OCI-LY7 (cell line): ENCODE measurements around the gene ARRB1. TPM values are rescaled to one million over a fixed set of nuclear protein-coding genes. Genes with fewer than 3 reads are reported as not detected.

Experiments used
- BruUV-seq: library from RNA; stranded (reverse); fragments of 400-500 nt; replicated peaks from 2 replicates; lab custom pipeline; 2021; lab: Mats Ljungman, UMichigan
- CTCF ChIA-PET: fragments of 300-600 bp; sonication (Branson Sonifier 250); formaldehyde crosslinking; loops from one replicate; lab custom pipeline; 2022; ENCODE audit warnings: antibody characterized with exemption; ENCODE audit not compliant: unreplicated experiment; lab: Charles Lee
- POLR2A ChIA-PET: fragments of 300-600 bp; sonication (Branson Sonifier 250); formaldehyde crosslinking; loops from one replicate; lab custom pipeline; 2022; ENCODE audit warnings: antibody characterized with exemption; lab: Charles Lee
- DNase-seq: peaks from one replicate; pipeline ENCODE4 v3.0.0-alpha.2; 2015; ENCODE audit warnings: low spot score
- H2AFZ ChIP-seq: fragments of 200-600 bp; sonication (generic), shearing (Covaris generic); 2 replicates; pipeline ENCODE4 v1.6.1; 2014; ENCODE audit warnings: mild to moderate bottlenecking, antibody characterized with exemption, low read length, moderate library complexity
- H3K27ac ChIP-seq: fragments of 200-600 bp; sonication (generic); 2 replicates; pipeline ENCODE4 v1.5.1; 2014; ENCODE audit warnings: mixed run types, low read depth, mild to moderate bottlenecking, moderate library complexity, low read length, inconsistent platforms; ENCODE audit not compliant: poor library complexity, severe bottlenecking
- H3K36me3 ChIP-seq: fragments of 200-600 bp; sonication (generic); 2 replicates; pipeline ENCODE4 v1.6.1; 2014; ENCODE audit warnings: mild to moderate bottlenecking, antibody characterized with exemption, low read length, moderate library complexity, mixed read lengths; ENCODE audit not compliant: insufficient read depth
- H3K4me1 ChIP-seq: fragments of 200-600 bp; sonication (generic); 2 replicates; pipeline ENCODE4 v1.5.1; 2014; ENCODE audit warnings: mild to moderate bottlenecking, low read length; ENCODE audit not compliant: insufficient read depth, poor library complexity, severe bottlenecking
- H3K4me2 ChIP-seq: fragments of 200-600 bp; sonication (generic); 2 replicates; pipeline ENCODE4 v1.6.1; 2014; ENCODE audit warnings: mild to moderate bottlenecking, low read length
- H3K4me3 ChIP-seq: fragments of 200-600 bp; sonication (generic); 2 replicates; pipeline ENCODE4 v1.5.1; 2014; ENCODE audit warnings: mild to moderate bottlenecking, low read depth, low read length; ENCODE audit not compliant: poor library complexity, severe bottlenecking
- H3K79me2 ChIP-seq: fragments of 200-600 bp; sonication (generic); 2 replicates; pipeline ENCODE4 v1.6.1; 2016; ENCODE audit warnings: low read depth, mild to moderate bottlenecking, low read length, moderate library complexity, mixed read lengths; ENCODE audit not compliant: insufficient read depth
- H3K9me2 ChIP-seq: fragments of 200-600 bp; sonication (generic); 2 replicates; pipeline ENCODE4 v1.6.1; 2016; ENCODE audit warnings: mild to moderate bottlenecking, low read length, mixed read lengths; ENCODE audit not compliant: insufficient read depth
- H3K9me3 ChIP-seq: fragments of 200-600 bp; sonication (generic); 2 replicates; pipeline ENCODE4 v1.6.1; 2014; ENCODE audit warnings: mild to moderate bottlenecking, mixed run types, low read length, mixed read lengths
- H4K20me1 ChIP-seq: fragments of 200-600 bp; sonication (generic); 2 replicates; pipeline ENCODE4 v1.6.1; 2014; ENCODE audit warnings: mild to moderate bottlenecking, antibody characterized with exemption, low read length, moderate library complexity, mixed read lengths; ENCODE audit not compliant: insufficient read depth
- CTCF ChIP-seq: fragments of 200-600 bp; sonication (generic); conservative IDR thresholded peaks from 2 replicates; pipeline ENCODE4 v1.5.1; 2014; ENCODE audit warnings: mild to moderate bottlenecking, antibody characterized with exemption, low read length, moderate library complexity, mixed read lengths
- EZH2phosphoT487 ChIP-seq: fragments of 200-600 bp; sonication (generic); IDR thresholded peaks from 2 replicates; pipeline ENCODE4 v1.6.1; 2018; ENCODE audit warnings: low read depth, borderline replicate concordance, mild to moderate bottlenecking, mixed run types, antibody characterized with exemption, low read length, moderate library complexity, mixed read lengths
- intact Hi-C: fragments of 100-400 bp; cut with micrococcal nuclease; formaldehyde crosslinking; loops from one replicate; pipeline ENCODE4 v1.10.0; 2022; ENCODE audit not compliant: unreplicated experiment
- total RNA-seq, 2 experiments: library from RNA; depleted of rRNA in 1 of 2; stranded (reverse); fragments of >200 nt in 1 of 2; shearing (Covaris generic) in 1 of 2; gene quantifications; 2 replicates each; pipeline ENCODE4 v1.2.3, GENCODE V29; 2014 to 2022

The ARRB1 gene
- total RNA-seq, 2 experiments from 2014 or later = not detected

GRCh38 chr11:75311858-75312288 lies 39.6 kb downstream of the ARRB1 start:
- ChIA-PET CTCF (no interaction called here), POLR2A (no interaction called here)
- no peak overlapping the region for H3K4me2 ChIP-seq
- no peaks in the 10 kb centered on the region for H3K36me3 ChIP-seq
- no peaks in the 10 kb centered on the region for H3K4me1 ChIP-seq
- no peaks in the 10 kb centered on the region for H3K79me2 ChIP-seq
- intact Hi-C loops = no loop called here
- no peak overlapping the region for H3K27ac ChIP-seq
- no peak overlapping the region for H2AFZ ChIP-seq
- no peaks in the 10 kb centered on the region for H4K20me1 ChIP-seq
- BruUV-seq = no TSS peak
- no peaks in the 10 kb centered on the region for H3K9me3 ChIP-seq
- H3K9me2 ChIP-seq = no peaks in the 10 kb centered on the region
- H3K4me3 ChIP-seq = no peak overlapping the region
- no peak for DNase-seq
- no peak for TF ChIP-seq CTCF
- TF ChIP-seq EZH2phosphoT487 = no peak

GRCh38 chr11:75308986-75309385 lies 42.5 kb downstream of the ARRB1 start:
- Histone ChIP-seq H3K4me3 (no peak overlapping the region), H3K36me3 (no peaks in the 10 kb centered on the region), H2AFZ (no peak overlapping the region), H4K20me1 (no peaks in the 10 kb centered on the region), H3K27ac (no peak overlapping the region), H3K9me3 (no peaks in the 10 kb centered on the region), H3K4me2 (no peak overlapping the region), H3K9me2 (no peaks in the 10 kb centered on the region), H3K4me1 (no peaks in the 10 kb centered on the region), H3K79me2 (no peaks in the 10 kb centered on the region)
- POLR2A ChIA-PET = no interaction called here
- no TSS peak for BruUV-seq
- CTCF ChIA-PET = no interaction called here
- TF ChIP-seq CTCF (no peak), EZH2phosphoT487 (no peak)
- no peak for DNase-seq
- intact Hi-C loops = no loop called here

GRCh38 chr11:75308116-75308515 lies 43.3 kb downstream of the ARRB1 start:
- BruUV-seq = no TSS peak
- intact Hi-C loops = no loop called here
- no peaks in the 10 kb centered on the region for H4K20me1 ChIP-seq
- no peak overlapping the region for H3K27ac ChIP-seq
- H3K36me3 ChIP-seq = no peaks in the 10 kb centered on the region
- no peak overlapping the region for H3K4me3 ChIP-seq
- H3K4me2 ChIP-seq = no peak overlapping the region
- no peak for DNase-seq
- no peaks in the 10 kb centered on the region for H3K4me1 ChIP-seq
- no peaks in the 10 kb centered on the region for H3K9me2 ChIP-seq
- ChIA-PET POLR2A (interaction anchor here (0.6 to 1.7 kb wide), 3 partner anchors 54 to 389 kb away, joined by 3 read pairs; no protein-coding TSS in a partner anchor), CTCF (no interaction called here)
- no peaks in the 10 kb centered on the region for H3K9me3 ChIP-seq
- no peak overlapping the region for H2AFZ ChIP-seq
- H3K79me2 ChIP-seq = no peaks in the 10 kb centered on the region
- TF ChIP-seq CTCF (no peak), EZH2phosphoT487 (no peak)
